K562 (cell line): ENCODE results near the gene UTP25. TPM values are rescaled to one million over a fixed set of nuclear protein-coding genes. Genes with fewer than 3 reads are reported as not detected.
A peak's percentile ranks its signal among the peaks of the same experiment; 100 is the strongest.

Source experiments
- BCOR ChIP-seq: fragments of 450-650 bp; IDR thresholded peaks from 2 replicates; pipeline ENCODE4 v1.6.1; 2016
- BDP1 ChIP-seq: IDR thresholded peaks from 3 replicates; pipeline ENCODE4 v1.6.1; 2011; ENCODE audit not compliant: insufficient read length, insufficient read depth
- ELF2 ChIP-seq: fragments of 250-450 bp; sonication (Bioruptor Pico); IDR thresholded peaks from 2 replicates; pipeline ENCODE4 v1.5.0; 2021; ENCODE audit warnings: mild to moderate bottlenecking
- FOXA3 ChIP-seq, 2 experiments: fragments of 450-650 bp in 1 of 2; sonication (generic) in 1 of 2; formaldehyde crosslinking; IDR thresholded peaks in 1 of 2; conservative IDR thresholded peaks in 1 of 2; 2 replicates each; pipeline versions ENCODE4 v1.4.0 to v1.8.0; 2020 to 2022; ENCODE audit warnings: mild to moderate bottlenecking in 2 of 2, missing genetic modification reagents in 1 of 2
- FOXK2 ChIP-seq, 2 experiments: fragments of 450-650 bp; IDR thresholded peaks in 1 of 2; conservative IDR thresholded peaks in 1 of 2; 2 replicates each; pipeline ENCODE4 v1.6.1; 2016; ENCODE audit warnings: low read depth in 2 of 2, mild to moderate bottlenecking in 1 of 2
- GTF2E2 ChIP-seq: fragments of 200-800 bp; sonication (Bioruptor generic); IDR thresholded peaks from 2 replicates; pipeline ENCODE4 v1.6.1; 2016; ENCODE audit warnings: missing genetic modification characterization, missing compliant biosample characterization
- HDAC1 ChIP-seq, 2 experiments: fragments of 450-650 bp; IDR thresholded peaks; 2 replicates each; pipeline ENCODE4 v1.6.1; 2016 to 2017; ENCODE audit warnings: inconsistent platforms in 1 of 2, mild to moderate bottlenecking in 1 of 2, moderate library complexity in 1 of 2
- HNRNPLL ChIP-seq: fragments of 200-400 bp; formaldehyde crosslinking; IDR thresholded peaks from 2 replicates; pipeline ENCODE4 v1.6.1; 2017; ENCODE audit warnings: low read length, low read depth, mild to moderate bottlenecking; ENCODE audit not compliant: poor library complexity, severe bottlenecking
- MAFF ChIP-seq: IDR thresholded peaks from 2 replicates; pipeline ENCODE4 v1.6.1; 2012; ENCODE audit warnings: low read length, improper control_type of control experiment
- TOE1 ChIP-seq, 2 experiments: fragments of 450-650 bp in 1 of 2; sonication (generic) in 1 of 2; formaldehyde crosslinking in 1 of 2; IDR thresholded peaks; 2 replicates each; pipeline versions ENCODE4 v1.7.1 to v1.8.0; 2016 to 2022; ENCODE audit warnings: borderline replicate concordance in 2 of 2, mild to moderate bottlenecking in 2 of 2, antibody characterized with exemption in 1 of 2, inconsistent platforms in 1 of 2, low read depth in 1 of 2, missing genetic modification reagents in 1 of 2, moderate library complexity in 1 of 2
- ZNF146 ChIP-seq: IDR thresholded peaks from one replicate; pipeline ENCODE4 v1.6.1; 2018; ENCODE audit warnings: missing compliant biosample characterization; ENCODE audit not compliant: unreplicated experiment
- polyA plus RNA-seq, 8 experiments: library from polyadenylated mRNA; depleted of rRNA in 4 of 8; stranded (reverse) in 5 of 8; unstranded in 3 of 8; fragments of >200 nt; fragmentation: Nextera tagmentation in 2 of 8; fragmentation: Illumina TruSeq in 1 of 8; extraction: Ambion mirVana in 2 of 8; extraction: Trizol in 1 of 8; gene quantifications; 2 replicates each; pipeline versions ENCODE4 v1.2.1 to v1.2.3, GENCODE V29; 2011 to 2014; ENCODE audit warnings: inconsistent platforms in 1 of 8, missing spikeins in 1 of 8
- total RNA-seq, 7 experiments: library from RNA; depleted of rRNA in 6 of 7; stranded (reverse); fragments of >200 nt in 6 of 7; fragmentation: Illumina TruSeq in 2 of 7; extraction: Trizol in 2 of 7; gene quantifications; 2 replicates each; pipeline versions ENCODE4 v1.2.1 to v1.2.3, GENCODE V29; 2011 to 2021; ENCODE audit warnings: low replicate concordance in 1 of 7
- TF ChIP-seq, protein P1 (sequence below): fragments of 250-450 bp; sonication (Bioruptor Pico); IDR thresholded peaks from 2 replicates; pipeline ENCODE4 v1.4.0; 2020; ENCODE audit warnings: mild to moderate bottlenecking, moderate library complexity, borderline replicate concordance
- TF ChIP-seq, protein P2 (sequence below): fragments of 250-450 bp; sonication (Bioruptor Pico); IDR thresholded peaks from 2 replicates; pipeline ENCODE4 v1.4.0; 2020; ENCODE audit warnings: borderline replicate concordance
- TF ChIP-seq, protein P3 (sequence below): sonication (generic); formaldehyde crosslinking; IDR thresholded peaks from 2 replicates; pipeline ENCODE4 v1.8.0; 2023; ENCODE audit warnings: missing genetic modification reagents, mild to moderate bottlenecking, borderline replicate concordance
- TF ChIP-seq, protein P4 (sequence below): fragments of 450-650 bp; IDR thresholded peaks from 2 replicates; pipeline ENCODE4 v1.6.1; 2017; ENCODE audit warnings: antibody characterized with exemption

Gene UTP25
- total and polyA plus RNA-seq, 9 of the 15 experiments (the other 6 are each of a cell fraction or from before 2014, with no cell fraction given), result 5.7 to 17.6 (median 12.0) TPM

DNA sequence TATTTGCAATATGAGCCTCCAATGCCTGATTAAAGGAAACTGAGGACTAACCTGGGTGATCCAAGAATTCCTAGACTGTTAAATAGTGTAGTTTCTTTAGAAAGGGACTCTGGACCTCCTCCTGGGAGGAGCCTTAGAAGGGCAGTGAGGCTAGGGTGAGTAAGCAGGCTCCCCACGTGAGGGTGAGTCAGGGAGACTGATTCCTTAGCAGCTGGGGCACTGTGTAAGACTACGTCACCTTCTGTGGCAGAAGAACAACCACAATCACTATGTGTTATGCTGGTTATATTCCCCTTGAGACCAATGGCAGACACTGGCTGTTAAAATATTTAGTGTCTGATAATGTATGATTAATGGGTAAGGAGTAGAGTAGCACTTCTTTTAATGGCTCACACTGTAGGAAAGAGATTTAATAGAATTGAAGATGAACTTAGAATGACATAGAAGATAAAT, 56.9 kb downstream of the UTP25 start (continued):
- TF ChIP-seq ZNF146, result no peak
- 0 out of 2 replicates have a peak, but pooled peaks have one; percentile 43 for TF ChIP-seq TOE1 (IDR thresholded peaks at IDR 0.05; ENCODE audit: borderline replicate concordance)
- no peak for TF ChIP-seq TOE1 (CRISPR knock-in tag; IDR thresholded peaks at IDR 0.05; ENCODE audit: borderline replicate concordance, low read depth)
- peak; percentile 36; the same call in 1 of the 2 replicates for TF ChIP-seq MAFF
- TF ChIP-seq, protein P1, sequence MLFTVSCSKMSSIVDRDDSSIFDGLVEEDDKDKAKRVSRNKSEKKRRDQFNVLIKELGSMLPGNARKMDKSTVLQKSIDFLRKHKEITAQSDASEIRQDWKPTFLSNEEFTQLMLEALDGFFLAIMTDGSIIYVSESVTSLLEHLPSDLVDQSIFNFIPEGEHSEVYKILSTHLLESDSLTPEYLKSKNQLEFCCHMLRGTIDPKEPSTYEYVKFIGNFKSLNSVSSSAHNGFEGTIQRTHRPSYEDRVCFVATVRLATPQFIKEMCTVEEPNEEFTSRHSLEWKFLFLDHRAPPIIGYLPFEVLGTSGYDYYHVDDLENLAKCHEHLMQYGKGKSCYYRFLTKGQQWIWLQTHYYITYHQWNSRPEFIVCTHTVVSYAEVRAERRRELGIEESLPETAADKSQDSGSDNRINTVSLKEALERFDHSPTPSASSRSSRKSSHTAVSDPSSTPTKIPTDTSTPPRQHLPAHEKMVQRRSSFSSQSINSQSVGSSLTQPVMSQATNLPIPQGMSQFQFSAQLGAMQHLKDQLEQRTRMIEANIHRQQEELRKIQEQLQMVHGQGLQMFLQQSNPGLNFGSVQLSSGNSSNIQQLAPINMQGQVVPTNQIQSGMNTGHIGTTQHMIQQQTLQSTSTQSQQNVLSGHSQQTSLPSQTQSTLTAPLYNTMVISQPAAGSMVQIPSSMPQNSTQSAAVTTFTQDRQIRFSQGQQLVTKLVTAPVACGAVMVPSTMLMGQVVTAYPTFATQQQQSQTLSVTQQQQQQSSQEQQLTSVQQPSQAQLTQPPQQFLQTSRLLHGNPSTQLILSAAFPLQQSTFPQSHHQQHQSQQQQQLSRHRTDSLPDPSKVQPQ (CRISPR knock-in tag), result no peak
- no peak for TF ChIP-seq BCOR
- no peak for TF ChIP-seq HNRNPLL
- TF ChIP-seq, protein P2, sequence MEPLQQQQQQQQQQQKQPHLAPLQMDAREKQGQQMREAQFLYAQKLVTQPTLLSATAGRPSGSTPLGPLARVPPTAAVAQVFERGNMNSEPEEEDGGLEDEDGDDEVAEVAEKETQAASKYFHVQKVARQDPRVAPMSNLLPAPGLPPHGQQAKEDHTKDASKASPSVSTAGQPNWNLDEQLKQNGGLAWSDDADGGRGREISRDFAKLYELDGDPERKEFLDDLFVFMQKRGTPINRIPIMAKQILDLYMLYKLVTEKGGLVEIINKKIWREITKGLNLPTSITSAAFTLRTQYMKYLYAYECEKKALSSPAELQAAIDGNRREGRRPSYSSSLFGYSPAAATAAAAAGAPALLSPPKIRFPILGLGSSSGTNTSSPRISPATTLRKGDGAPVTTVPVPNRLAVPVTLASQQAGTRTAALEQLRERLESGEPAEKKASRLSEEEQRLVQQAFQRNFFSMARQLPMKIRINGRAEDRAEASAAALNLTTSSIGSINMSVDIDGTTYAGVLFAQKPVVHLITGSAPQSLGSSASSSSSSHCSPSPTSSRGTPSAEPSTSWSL, result no peak
- no peak for TF ChIP-seq ELF2 (CRISPR knock-in tag)
- TF ChIP-seq, protein P3, sequence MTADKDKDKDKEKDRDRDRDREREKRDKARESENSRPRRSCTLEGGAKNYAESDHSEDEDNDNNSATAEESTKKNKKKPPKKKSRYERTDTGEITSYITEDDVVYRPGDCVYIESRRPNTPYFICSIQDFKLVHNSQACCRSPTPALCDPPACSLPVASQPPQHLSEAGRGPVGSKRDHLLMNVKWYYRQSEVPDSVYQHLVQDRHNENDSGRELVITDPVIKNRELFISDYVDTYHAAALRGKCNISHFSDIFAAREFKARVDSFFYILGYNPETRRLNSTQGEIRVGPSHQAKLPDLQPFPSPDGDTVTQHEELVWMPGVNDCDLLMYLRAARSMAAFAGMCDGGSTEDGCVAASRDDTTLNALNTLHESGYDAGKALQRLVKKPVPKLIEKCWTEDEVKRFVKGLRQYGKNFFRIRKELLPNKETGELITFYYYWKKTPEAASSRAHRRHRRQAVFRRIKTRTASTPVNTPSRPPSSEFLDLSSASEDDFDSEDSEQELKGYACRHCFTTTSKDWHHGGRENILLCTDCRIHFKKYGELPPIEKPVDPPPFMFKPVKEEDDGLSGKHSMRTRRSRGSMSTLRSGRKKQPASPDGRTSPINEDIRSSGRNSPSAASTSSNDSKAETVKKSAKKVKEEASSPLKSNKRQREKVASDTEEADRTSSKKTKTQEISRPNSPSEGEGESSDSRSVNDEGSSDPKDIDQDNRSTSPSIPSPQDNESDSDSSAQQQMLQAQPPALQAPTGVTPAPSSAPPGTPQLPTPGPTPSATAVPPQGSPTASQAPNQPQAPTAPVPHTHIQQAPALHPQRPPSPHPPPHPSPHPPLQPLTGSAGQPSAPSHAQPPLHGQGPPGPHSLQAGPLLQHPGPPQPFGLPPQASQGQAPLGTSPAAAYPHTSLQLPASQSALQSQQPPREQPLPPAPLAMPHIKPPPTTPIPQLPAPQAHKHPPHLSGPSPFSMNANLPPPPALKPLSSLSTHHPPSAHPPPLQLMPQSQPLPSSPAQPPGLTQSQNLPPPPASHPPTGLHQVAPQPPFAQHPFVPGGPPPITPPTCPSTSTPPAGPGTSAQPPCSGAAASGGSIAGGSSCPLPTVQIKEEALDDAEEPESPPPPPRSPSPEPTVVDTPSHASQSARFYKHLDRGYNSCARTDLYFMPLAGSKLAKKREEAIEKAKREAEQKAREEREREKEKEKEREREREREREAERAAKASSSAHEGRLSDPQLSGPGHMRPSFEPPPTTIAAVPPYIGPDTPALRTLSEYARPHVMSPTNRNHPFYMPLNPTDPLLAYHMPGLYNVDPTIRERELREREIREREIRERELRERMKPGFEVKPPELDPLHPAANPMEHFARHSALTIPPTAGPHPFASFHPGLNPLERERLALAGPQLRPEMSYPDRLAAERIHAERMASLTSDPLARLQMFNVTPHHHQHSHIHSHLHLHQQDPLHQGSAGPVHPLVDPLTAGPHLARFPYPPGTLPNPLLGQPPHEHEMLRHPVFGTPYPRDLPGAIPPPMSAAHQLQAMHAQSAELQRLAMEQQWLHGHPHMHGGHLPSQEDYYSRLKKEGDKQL (CRISPR knock-in tag), result no peak
- no peak for TF ChIP-seq FOXA3 (CRISPR knock-in tag; conservative IDR thresholded peaks at IDR 0.05 in 1 of 2, IDR thresholded peaks at IDR 0.05 in 1 of 2)
- no peak for TF ChIP-seq GTF2E2 (tag)
- TF ChIP-seq BDP1, result no peak
- no peak for TF ChIP-seq HDAC1 (IDR thresholded peaks at IDR 0.05)
- no peak; a peak in 1 of 4 replicates for TF ChIP-seq FOXK2 (conservative IDR thresholded peaks at IDR 0.05 in 1 of 2, IDR thresholded peaks at IDR 0.05 in 1 of 2; ENCODE audit: low read depth in 2 of 2)
- TF ChIP-seq, protein P4, sequence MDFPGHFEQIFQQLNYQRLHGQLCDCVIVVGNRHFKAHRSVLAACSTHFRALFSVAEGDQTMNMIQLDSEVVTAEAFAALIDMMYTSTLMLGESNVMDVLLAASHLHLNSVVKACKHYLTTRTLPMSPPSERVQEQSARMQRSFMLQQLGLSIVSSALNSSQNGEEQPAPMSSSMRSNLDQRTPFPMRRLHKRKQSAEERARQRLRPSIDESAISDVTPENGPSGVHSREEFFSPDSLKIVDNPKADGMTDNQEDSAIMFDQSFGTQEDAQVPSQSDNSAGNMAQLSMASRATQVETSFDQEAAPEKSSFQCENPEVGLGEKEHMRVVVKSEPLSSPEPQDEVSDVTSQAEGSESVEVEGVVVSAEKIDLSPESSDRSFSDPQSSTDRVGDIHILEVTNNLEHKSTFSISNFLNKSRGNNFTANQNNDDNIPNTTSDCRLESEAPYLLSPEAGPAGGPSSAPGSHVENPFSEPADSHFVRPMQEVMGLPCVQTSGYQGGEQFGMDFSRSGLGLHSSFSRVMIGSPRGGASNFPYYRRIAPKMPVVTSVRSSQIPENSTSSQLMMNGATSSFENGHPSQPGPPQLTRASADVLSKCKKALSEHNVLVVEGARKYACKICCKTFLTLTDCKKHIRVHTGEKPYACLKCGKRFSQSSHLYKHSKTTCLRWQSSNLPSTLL, result no peak
